Liver (tissue), 9 donors: ENCODE results near the gene BAIAP2. TPM values are rescaled to one million over a fixed set of nuclear protein-coding genes. Genes with fewer than 3 reads are reported as not detected.

Experiments
- DNase-seq: peaks from one replicate; pipeline ENCODE4 v3.0.0-alpha.2; 2017; ENCODE audit warnings: low spot score
- H3K27ac ChIP-seq, 2 donors: one replicate each; pipeline ENCODE4 v1.7.0; 2013; ENCODE audit warnings: inconsistent platforms in 2 of 2, low read length in 2 of 2, control low read depth in 1 of 2, low read depth in 1 of 2, mild to moderate bottlenecking in 1 of 2
- H3K27me3 ChIP-seq, 4 donors: one replicate each; pipeline versions ENCODE4 v1.6.1 to v1.7.0; 2013; ENCODE audit warnings: low read length in 3 of 4, inconsistent platforms in 1 of 4, mild to moderate bottlenecking in 1 of 4, moderate library complexity in 1 of 4; ENCODE audit not compliant: control insufficient read depth in 4 of 4, insufficient read depth in 4 of 4
- H3K36me3 ChIP-seq, 4 donors: one replicate each; pipeline versions ENCODE4 v1.6.1 to v1.7.0; 2013; ENCODE audit warnings: low read length in 3 of 4, mild to moderate bottlenecking in 3 of 4, low read depth in 1 of 4, moderate library complexity in 1 of 4; ENCODE audit not compliant: control insufficient read depth in 4 of 4, insufficient read depth in 3 of 4
- H3K4me1 ChIP-seq, 4 donors: one replicate each; pipeline versions ENCODE4 v1.6.1 to v1.7.0; 2013; ENCODE audit warnings: low read length in 3 of 4, mild to moderate bottlenecking in 3 of 4, moderate library complexity in 1 of 4; ENCODE audit not compliant: control insufficient read depth in 4 of 4, insufficient read depth in 4 of 4
- H3K4me3 ChIP-seq, 3 donors: one replicate each; pipeline versions ENCODE4 v1.6.1 to v1.7.0; 2013; ENCODE audit warnings: low read length in 3 of 3, control low read depth in 1 of 3, low read depth in 1 of 3, mild to moderate bottlenecking in 1 of 3
- H3K9ac ChIP-seq, 2 donors: one replicate each; pipeline ENCODE4 v1.7.0; 2013; ENCODE audit warnings: low read length in 2 of 2, mild to moderate bottlenecking in 2 of 2, moderate library complexity in 2 of 2, control low read depth in 1 of 2, low read depth in 1 of 2
- H3K9me3 ChIP-seq, 4 donors: one replicate each; pipeline versions ENCODE4 v1.6.1 to v1.7.0; 2013; ENCODE audit warnings: low read length in 3 of 4; ENCODE audit not compliant: control insufficient read depth in 4 of 4
- CTCF ChIP-seq: fragments of 150-350 bp; IDR thresholded peaks from 2 replicates; pipeline ENCODE4 v1.5.1; 2017; ENCODE audit warnings: improper control_type of control experiment, low read depth, low read length; ENCODE audit not compliant: missing input control
- EGR1 ChIP-seq, 2 donors: IDR thresholded peaks; 2 replicates each; pipeline ENCODE4 v1.6.1; 2016 to 2018; ENCODE audit warnings: antibody characterized with exemption in 2 of 2, low read depth in 2 of 2
- FOXA2 ChIP-seq: IDR thresholded peaks from 2 replicates; pipeline ENCODE4 v1.6.1; 2016; ENCODE audit warnings: antibody characterized with exemption
- GABPA ChIP-seq, 2 donors: IDR thresholded peaks in 1 of 2; conservative IDR thresholded peaks in 1 of 2; 2 replicates each; pipeline ENCODE4 v1.6.1; 2016; ENCODE audit warnings: antibody characterized with exemption in 2 of 2, mild to moderate bottlenecking in 1 of 2, moderate library complexity in 1 of 2
- HNF4A ChIP-seq, 2 donors: conservative IDR thresholded peaks; 2 replicates each; pipeline ENCODE4 v1.6.1; 2016; ENCODE audit warnings: antibody characterized with exemption in 2 of 2, mild to moderate bottlenecking in 2 of 2
- HNF4G ChIP-seq: IDR thresholded peaks from 2 replicates; pipeline ENCODE4 v1.6.1; 2016; ENCODE audit warnings: antibody characterized with exemption
- JUND ChIP-seq, 2 donors: IDR thresholded peaks; 2 replicates each; pipeline ENCODE4 v1.6.1; 2016; ENCODE audit warnings: antibody characterized with exemption in 2 of 2
- NR2F2 ChIP-seq: IDR thresholded peaks from 2 replicates; pipeline ENCODE4 v1.6.1; 2016; ENCODE audit warnings: antibody characterized with exemption
- RAD21 ChIP-seq, 2 donors: IDR thresholded peaks; 2 replicates each; pipeline ENCODE4 v1.6.1; 2016; ENCODE audit warnings: antibody characterized with exemption in 2 of 2, mild to moderate bottlenecking in 2 of 2
- RXRA ChIP-seq, 2 donors: IDR thresholded peaks; 2 replicates each; pipeline ENCODE4 v1.6.1; 2017 to 2018; ENCODE audit warnings: antibody characterized with exemption in 2 of 2, mild to moderate bottlenecking in 1 of 2
- SP1 ChIP-seq: IDR thresholded peaks from 2 replicates; pipeline ENCODE4 v1.6.1; 2018; ENCODE audit warnings: antibody characterized with exemption, mild to moderate bottlenecking
- TAF1 ChIP-seq: conservative IDR thresholded peaks from 2 replicates; pipeline ENCODE4 v1.6.1; 2016; ENCODE audit warnings: antibody characterized with exemption, mild to moderate bottlenecking
- YY1 ChIP-seq: IDR thresholded peaks from 2 replicates; pipeline ENCODE4 v1.6.1; 2016; ENCODE audit warnings: antibody characterized with exemption, mild to moderate bottlenecking
- ZBTB33 ChIP-seq: IDR thresholded peaks from 2 replicates; pipeline ENCODE4 v1.6.1; 2016; ENCODE audit warnings: antibody characterized with exemption
- WGBS: extraction: QIAGEN DNeasy Blood & Tissue Kit; methylation state at CpG from one replicate; pipeline ENCODE4 v1.1.7; 2013; 5-methylcytosine and 5-hydroxymethylcytosine counted together
- polyA plus RNA-seq, 2 donors: library from polyadenylated mRNA; stranded (reverse) in 1 of 2; unstranded in 1 of 2; fragments of 200-250 nt in 1 of 2; fragments of >200 nt in 1 of 2; fragmentation: Nextera tagmentation in 1 of 2; extraction: Ambion mirVana in 1 of 2; gene quantifications; one replicate each; pipeline versions ENCODE4 v1.2.1 to v1.2.3, GENCODE V29; 2013 to 2015
- total RNA-seq, 2 donors: library from RNA; depleted of rRNA; stranded (reverse); fragments of >200 nt; gene quantifications; one replicate each; pipeline ENCODE4 v1.2.3, GENCODE V29; 2014
- TF ChIP-seq, protein P1 (sequence below): IDR thresholded peaks from 2 replicates; pipeline ENCODE4 v1.6.1; 2016; ENCODE audit warnings: antibody characterized with exemption, mild to moderate bottlenecking
- donor health status: healthy.
- donor health status: healthy.
- donor health status: healthy.
- donor health status: healthy.
- donor health status: healthy.

BAIAP2 gene
- total and polyA plus RNA-seq, 4 donors: 8.1 to 61.3 (median 44.9) TPM

GRCh38 chr17:81158688-81159590 lies 124.0 kb downstream of the BAIAP2 start:
- no peaks in the 10 kb centered on the region for H3K9me3 ChIP-seq
- H3K4me3 ChIP-seq: no peak overlapping the region
- no peak overlapping the region for H3K27ac ChIP-seq
- WGBS: 94% methylated on average over 43 of the region's 43 CpGs
- H3K9ac ChIP-seq: no peak overlapping the region
- peaks cover 0 to 2% (median 1%) of the 10 kb centered on the region in 4 donors for H3K4me1 ChIP-seq
- H3K36me3 ChIP-seq: no peaks in the 10 kb centered on the region
- no peak for DNase-seq
- no peak for TF ChIP-seq JUND (IDR thresholded peaks at IDR 0.05)
- TF ChIP-seq FOXA2: no peak
- TF ChIP-seq EGR1 (IDR thresholded peaks at IDR 0.05; ENCODE audit: low read depth in 2 of 2): no peak
- no peak for TF ChIP-seq NR2F2
- TF ChIP-seq ZBTB33: no peak
- TF ChIP-seq TAF1: no peak
- no peak for TF ChIP-seq HNF4G
- TF ChIP-seq, protein P1, sequence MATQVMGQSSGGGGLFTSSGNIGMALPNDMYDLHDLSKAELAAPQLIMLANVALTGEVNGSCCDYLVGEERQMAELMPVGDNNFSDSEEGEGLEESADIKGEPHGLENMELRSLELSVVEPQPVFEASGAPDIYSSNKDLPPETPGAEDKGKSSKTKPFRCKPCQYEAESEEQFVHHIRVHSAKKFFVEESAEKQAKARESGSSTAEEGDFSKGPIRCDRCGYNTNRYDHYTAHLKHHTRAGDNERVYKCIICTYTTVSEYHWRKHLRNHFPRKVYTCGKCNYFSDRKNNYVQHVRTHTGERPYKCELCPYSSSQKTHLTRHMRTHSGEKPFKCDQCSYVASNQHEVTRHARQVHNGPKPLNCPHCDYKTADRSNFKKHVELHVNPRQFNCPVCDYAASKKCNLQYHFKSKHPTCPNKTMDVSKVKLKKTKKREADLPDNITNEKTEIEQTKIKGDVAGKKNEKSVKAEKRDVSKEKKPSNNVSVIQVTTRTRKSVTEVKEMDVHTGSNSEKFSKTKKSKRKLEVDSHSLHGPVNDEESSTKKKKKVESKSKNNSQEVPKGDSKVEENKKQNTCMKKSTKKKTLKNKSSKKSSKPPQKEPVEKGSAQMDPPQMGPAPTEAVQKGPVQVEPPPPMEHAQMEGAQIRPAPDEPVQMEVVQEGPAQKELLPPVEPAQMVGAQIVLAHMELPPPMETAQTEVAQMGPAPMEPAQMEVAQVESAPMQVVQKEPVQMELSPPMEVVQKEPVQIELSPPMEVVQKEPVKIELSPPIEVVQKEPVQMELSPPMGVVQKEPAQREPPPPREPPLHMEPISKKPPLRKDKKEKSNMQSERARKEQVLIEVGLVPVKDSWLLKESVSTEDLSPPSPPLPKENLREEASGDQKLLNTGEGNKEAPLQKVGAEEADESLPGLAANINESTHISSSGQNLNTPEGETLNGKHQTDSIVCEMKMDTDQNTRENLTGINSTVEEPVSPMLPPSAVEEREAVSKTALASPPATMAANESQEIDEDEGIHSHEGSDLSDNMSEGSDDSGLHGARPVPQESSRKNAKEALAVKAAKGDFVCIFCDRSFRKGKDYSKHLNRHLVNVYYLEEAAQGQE: no peak
- no peak for TF ChIP-seq RXRA (IDR thresholded peaks at IDR 0.05)
- TF ChIP-seq YY1: no peak
- no peak for TF ChIP-seq CTCF
- no peak for TF ChIP-seq RAD21 (IDR thresholded peaks at IDR 0.05)
- TF ChIP-seq SP1: no peak
- TF ChIP-seq HNF4A (conservative IDR thresholded peaks at IDR 0.05): no peak
- no peaks in the 10 kb centered on the region for H3K27me3 ChIP-seq

DNA sequence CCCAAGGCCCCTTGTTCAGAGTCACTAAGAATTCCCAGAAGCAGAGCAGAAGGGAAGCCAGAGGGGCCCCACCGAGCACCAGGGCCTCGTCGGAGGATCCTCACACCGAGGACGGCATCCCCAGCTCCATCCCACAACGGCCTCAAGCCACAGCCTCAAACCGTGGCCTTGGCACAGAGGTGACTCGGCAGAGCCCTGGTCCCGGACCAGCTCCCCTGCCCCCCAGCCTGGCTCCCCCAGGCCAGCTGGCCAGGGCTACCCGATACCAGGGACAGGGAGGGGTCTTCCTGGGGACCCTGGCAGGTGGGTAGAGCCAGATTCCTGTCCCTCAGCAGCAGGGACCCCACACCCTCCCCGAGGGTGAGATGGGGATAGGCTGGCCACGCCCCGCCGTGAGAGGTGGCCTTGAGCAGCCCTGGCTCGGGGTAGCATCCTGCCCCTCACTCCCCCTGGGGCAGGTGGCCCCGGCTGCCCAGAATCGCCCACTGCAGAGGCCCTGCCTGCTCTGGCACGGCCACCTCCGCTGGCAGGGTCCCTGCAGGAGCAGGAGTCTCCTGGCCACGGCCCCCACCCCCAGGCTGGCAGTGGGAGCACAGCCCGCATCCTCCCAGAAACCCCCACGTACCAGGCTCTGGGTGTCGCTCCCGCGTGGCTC lies 124.8 kb downstream of the BAIAP2 start:
- Histone ChIP-seq H3K9ac (no peak overlapping the region), H3K4me1 (peaks cover 0 to 2% (median 1%) of the 10 kb centered on the region in 4 donors), H3K36me3 (no peaks in the 10 kb centered on the region), H3K27me3 (no peaks in the 10 kb centered on the region), H3K9me3 (no peaks in the 10 kb centered on the region), H3K4me3 (peak overlapping the region in 1 of 3 donors; percentile 16), H3K27ac (no peak overlapping the region)
- TF ChIP-seq EGR1 (IDR thresholded peaks at IDR 0.05; ENCODE audit: low read depth in 2 of 2) (no peak), GABPA (IDR thresholded peaks at IDR 0.05 in 1 of 2, conservative IDR thresholded peaks at IDR 0.05 in 1 of 2) (no peak), HNF4G (no peak), FOXA2 (no peak)
- DNase-seq: no peak
- WGBS: 71% methylated on average over 25 of the region's 25 CpGs
